DOHH2 (cell line): ENCODE data around the gene OSBPL1A.

Source experiments
- H3F3A ChIP-seq: fragments of 200-600 bp; sonication (generic), shearing (Covaris generic); 2 replicates; pipeline ENCODE4 v1.6.0; 2016; ENCODE audit warnings: antibody characterized with exemption, mild to moderate bottlenecking; ENCODE audit not compliant: control insufficient read depth, insufficient read depth
- H3K27ac ChIP-seq: fragments of 200-600 bp; sonication (generic); 2 replicates; pipeline ENCODE4 v1.5.1; 2014; ENCODE audit warnings: low read depth, mild to moderate bottlenecking, low read length, moderate library complexity
- H3K27me3 ChIP-seq: fragments of 200-600 bp; sonication (generic); 2 replicates; pipeline ENCODE4 v1.6.1; 2014; ENCODE audit warnings: mild to moderate bottlenecking, low read length, mixed read lengths; ENCODE audit not compliant: control insufficient read depth
- H3K36me3 ChIP-seq: fragments of 200-600 bp; sonication (generic); 2 replicates; pipeline ENCODE4 v1.6.1; 2014; ENCODE audit warnings: mild to moderate bottlenecking, low read length, moderate library complexity, mixed read lengths; ENCODE audit not compliant: control insufficient read depth
- H3K4me1 ChIP-seq: fragments of 200-600 bp; sonication (generic); 2 replicates; pipeline ENCODE4 v1.6.1; 2014; ENCODE audit warnings: mild to moderate bottlenecking, low read length, mixed read lengths; ENCODE audit not compliant: control insufficient read depth
- H3K4me2 ChIP-seq: fragments of 200-600 bp; sonication (generic); 2 replicates; pipeline ENCODE4 v1.6.0; 2014; ENCODE audit warnings: mild to moderate bottlenecking, low read length, moderate library complexity
- H3K4me3 ChIP-seq: fragments of 200-600 bp; sonication (generic); 2 replicates; pipeline ENCODE4 v1.5.1; 2014; ENCODE audit warnings: mild to moderate bottlenecking, low read length, mixed read lengths
- H3K79me2 ChIP-seq: fragments of 200-600 bp; sonication (generic); 2 replicates; pipeline ENCODE4 v1.6.1; 2014; ENCODE audit warnings: mild to moderate bottlenecking, low read length, mixed read lengths; ENCODE audit not compliant: control insufficient read depth
- H3K9me2 ChIP-seq: fragments of 200-600 bp; sonication (generic); replicated peaks from 2 replicates; pipeline ENCODE4 v1.6.1; 2014; ENCODE audit warnings: mild to moderate bottlenecking, low read length, mixed read lengths; ENCODE audit not compliant: control insufficient read depth
- H3K9me3 ChIP-seq: fragments of 200-600 bp; sonication (generic); 2 replicates; pipeline ENCODE4 v1.6.1; 2014; ENCODE audit warnings: antibody characterized with exemption, low read length, mixed read lengths; ENCODE audit not compliant: control insufficient read depth, insufficient read depth
- H4K20me1 ChIP-seq: fragments of 200-600 bp; sonication (generic); 2 replicates; pipeline ENCODE4 v1.6.0; 2014; ENCODE audit warnings: low read depth, mild to moderate bottlenecking, antibody characterized with exemption, low read length, moderate library complexity; ENCODE audit not compliant: control insufficient read depth, insufficient read depth
- EZH2phosphoT487 ChIP-seq: fragments of 200-600 bp; sonication (generic); IDR thresholded peaks from 2 replicates; pipeline ENCODE4 v1.6.1; 2017; ENCODE audit warnings: borderline replicate concordance, mild to moderate bottlenecking, antibody characterized with exemption, low read length, moderate library complexity, mixed read lengths
- TF ChIP-seq, protein P1 (sequence below): fragments of 200-600 bp; sonication (generic); IDR thresholded peaks from one replicate; pipeline ENCODE4 v1.5.1; 2014; ENCODE audit warnings: antibody characterized with exemption, mild to moderate bottlenecking, low read depth, low read length; ENCODE audit not compliant: poor library complexity, severe bottlenecking

Gene OSBPL1A

DNA sequence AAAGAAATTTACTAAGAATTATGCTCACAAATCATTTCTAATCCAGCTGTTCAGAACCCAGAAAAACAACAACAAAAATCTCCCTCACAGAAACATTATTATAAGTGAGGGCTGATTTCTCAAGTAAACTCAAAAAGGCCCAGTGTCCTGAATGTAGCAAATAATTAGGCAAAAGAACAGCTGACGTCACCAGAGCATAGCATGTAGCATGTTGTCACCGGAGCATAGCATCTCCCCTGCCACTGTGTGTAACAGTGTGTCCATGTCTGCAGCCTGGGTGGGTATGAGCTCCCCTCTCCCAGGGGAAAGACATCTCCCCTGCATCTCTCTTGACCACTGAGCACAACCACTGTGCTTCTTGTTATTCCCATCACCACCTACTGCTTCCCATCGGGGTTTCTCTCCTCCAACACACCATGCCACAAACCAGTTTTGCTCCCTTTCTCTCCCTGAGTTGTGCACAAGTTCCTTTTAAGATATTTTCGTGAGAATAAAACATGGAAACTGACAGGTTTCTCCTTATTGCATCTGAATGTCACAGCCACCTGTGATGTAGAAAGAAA is 132.0 kb downstream of the OSBPL1A start:
- H3F3A ChIP-seq, result no peaks in the 10 kb centered on the region
- no peaks in the 10 kb centered on the region for H3K9me2 ChIP-seq
- no peaks in the 10 kb centered on the region for H3K4me1 ChIP-seq
- H3K9me3 ChIP-seq, result no peaks in the 10 kb centered on the region
- H3K4me2 ChIP-seq, result no peak overlapping the region
- no peaks in the 10 kb centered on the region for H4K20me1 ChIP-seq
- H3K4me3 ChIP-seq, result no peak overlapping the region
- H3K79me2 ChIP-seq, result no peaks in the 10 kb centered on the region
- TF ChIP-seq, protein P1, sequence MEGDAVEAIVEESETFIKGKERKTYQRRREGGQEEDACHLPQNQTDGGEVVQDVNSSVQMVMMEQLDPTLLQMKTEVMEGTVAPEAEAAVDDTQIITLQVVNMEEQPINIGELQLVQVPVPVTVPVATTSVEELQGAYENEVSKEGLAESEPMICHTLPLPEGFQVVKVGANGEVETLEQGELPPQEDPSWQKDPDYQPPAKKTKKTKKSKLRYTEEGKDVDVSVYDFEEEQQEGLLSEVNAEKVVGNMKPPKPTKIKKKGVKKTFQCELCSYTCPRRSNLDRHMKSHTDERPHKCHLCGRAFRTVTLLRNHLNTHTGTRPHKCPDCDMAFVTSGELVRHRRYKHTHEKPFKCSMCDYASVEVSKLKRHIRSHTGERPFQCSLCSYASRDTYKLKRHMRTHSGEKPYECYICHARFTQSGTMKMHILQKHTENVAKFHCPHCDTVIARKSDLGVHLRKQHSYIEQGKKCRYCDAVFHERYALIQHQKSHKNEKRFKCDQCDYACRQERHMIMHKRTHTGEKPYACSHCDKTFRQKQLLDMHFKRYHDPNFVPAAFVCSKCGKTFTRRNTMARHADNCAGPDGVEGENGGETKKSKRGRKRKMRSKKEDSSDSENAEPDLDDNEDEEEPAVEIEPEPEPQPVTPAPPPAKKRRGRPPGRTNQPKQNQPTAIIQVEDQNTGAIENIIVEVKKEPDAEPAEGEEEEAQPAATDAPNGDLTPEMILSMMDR, result no peak
- TF ChIP-seq EZH2phosphoT487, result no peak
- H3K27me3 ChIP-seq, result peaks cover 3% of the 10 kb centered on the region; the same call in 1 of the 2 replicates
- H3K27ac ChIP-seq, result no peak overlapping the region
- H3K36me3 ChIP-seq, result no peaks in the 10 kb centered on the region

GRCh38 chr18:24263050-24263449 is 134.6 kb downstream of the OSBPL1A start:
- no peaks in the 10 kb centered on the region for H3K36me3 ChIP-seq
- H3K9me2 ChIP-seq, result no peaks in the 10 kb centered on the region
- no peak overlapping the region for H3K27ac ChIP-seq
- TF ChIP-seq EZH2phosphoT487, result no peak
- TF ChIP-seq, protein P1, result no peak
- H3K4me1 ChIP-seq, result no peaks in the 10 kb centered on the region
- H3K9me3 ChIP-seq, result no peaks in the 10 kb centered on the region
- no peaks in the 10 kb centered on the region for H4K20me1 ChIP-seq
- H3K27me3 ChIP-seq, result peaks cover 2% of the 10 kb centered on the region; the same call in 1 of the 2 replicates
- no peaks in the 10 kb centered on the region for H3K79me2 ChIP-seq
- no peaks in the 10 kb centered on the region for H3F3A ChIP-seq
- no peak overlapping the region for H3K4me2 ChIP-seq
- H3K4me3 ChIP-seq, result no peak overlapping the region

DNA sequence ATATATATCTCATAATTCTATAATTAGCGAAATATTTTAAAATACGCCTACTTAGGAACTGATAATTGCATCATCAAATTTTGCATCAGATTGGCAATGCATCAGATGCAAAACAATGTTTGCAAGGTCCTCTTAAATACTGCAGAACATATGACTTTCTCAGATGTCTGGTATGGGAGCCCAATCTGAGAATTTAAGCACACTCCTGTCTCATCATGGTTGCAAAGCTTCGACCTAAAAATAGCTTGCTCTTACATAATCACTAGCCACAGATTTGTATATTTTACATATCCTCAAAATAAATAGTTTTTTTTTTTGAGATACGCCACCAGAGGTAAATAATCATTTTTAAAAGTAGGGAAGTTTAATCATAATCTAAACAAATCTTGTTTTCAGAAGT is 135.5 kb downstream of the OSBPL1A start:
- H4K20me1 ChIP-seq, result no peaks in the 10 kb centered on the region
- H3K27ac ChIP-seq, result no peak overlapping the region
- no peaks in the 10 kb centered on the region for H3K79me2 ChIP-seq
- no peak overlapping the region for H3K4me3 ChIP-seq
- H3F3A ChIP-seq, result no peaks in the 10 kb centered on the region
- peaks cover 2% of the 10 kb centered on the region; the same call in 1 of the 2 replicates for H3K27me3 ChIP-seq
- H3K4me2 ChIP-seq, result no peak overlapping the region
- H3K4me1 ChIP-seq, result no peaks in the 10 kb centered on the region
- H3K9me3 ChIP-seq, result no peaks in the 10 kb centered on the region
- no peak for TF ChIP-seq EZH2phosphoT487
- TF ChIP-seq, protein P1, result no peak
- no peaks in the 10 kb centered on the region for H3K36me3 ChIP-seq
- H3K9me2 ChIP-seq, result no peaks in the 10 kb centered on the region
